Right cardiac atrium (tissue), 5 donors: ENCODE results near the gene KLK2. TPM values are rescaled to one million over a fixed set of nuclear protein-coding genes. Genes with fewer than 3 reads are reported as not detected.
A peak's percentile ranks its signal among the peaks of the same experiment; 100 is the strongest.

Experiments
- ATAC-seq, 2 donors: fragments of 200-7000 bp; cut with Tn5 transposase; one replicate each; pipeline versions ENCODE4 v1.8.0 to v1.9.1; 2020; ENCODE audit warnings: moderate library complexity in 2 of 2, mild to moderate bottlenecking in 1 of 2
- DNase-seq, 3 donors: peaks; one replicate each; pipeline ENCODE4 v3.0.0-alpha.2; 2020
- H3K27ac ChIP-seq: one replicate; pipeline ENCODE4 v1.5.1; 2013; ENCODE audit warnings: mild to moderate bottlenecking, low read length, control low read depth, moderate library complexity
- H3K27me3 ChIP-seq: one replicate; pipeline ENCODE4 v1.6.1; 2013; ENCODE audit not compliant: control insufficient read depth, insufficient read depth
- H3K4me1 ChIP-seq: one replicate; pipeline ENCODE4 v1.6.1; 2013; ENCODE audit warnings: low read length; ENCODE audit not compliant: control insufficient read depth, insufficient read depth
- H3K4me3 ChIP-seq: one replicate; pipeline ENCODE4 v1.5.1; 2013; ENCODE audit warnings: low read length, control low read depth
- H3K9me3 ChIP-seq: one replicate; pipeline ENCODE4 v1.6.1; 2013; ENCODE audit warnings: low read length; ENCODE audit not compliant: control insufficient read depth
- WGBS: extraction: QIAGEN DNeasy Blood & Tissue Kit; methylation state at CpG from one replicate; pipeline ENCODE4 v1.1.7; 2013; 5-methylcytosine and 5-hydroxymethylcytosine counted together
- intact Hi-C, 4 donors: fragments of 100-400 bp; cut with DNase I; formaldehyde crosslinking; loops; one replicate each; pipeline versions ENCODE4 v1.11.0 to v1.14.0; 2022 to 2023
- long read RNA-seq, 4 donors: library from polyadenylated mRNA; unstranded; transcript quantifications; one replicate each; pipeline ENCODE4 v2.0.0, GENCODE V29; 2020 to 2021
- polyA plus RNA-seq: library from polyadenylated mRNA; stranded (reverse); fragments of 200-250 nt; gene quantifications from one replicate; pipeline ENCODE4 v1.2.3, GENCODE V29; 2013
- total RNA-seq, 4 donors: library from RNA; stranded (reverse); fragmentation: NEBNext Ultra II Directional; extraction: Animal tissue kit (Norgen Biotek cat#: 25700); gene quantifications; one replicate each; pipeline ENCODE4 v1.2.1, GENCODE V29; 2021
- donor health status: healthy with polysubstance abuse.
- donor health status: DM: no; HTN: yes; CAD: no.
- donor health status: DM: no; HTN: no; CAD: no.
- donor health status: DM: no; HTN: yes; CAD: no; lungs with severe emphysema.
- donor health status: DM: yes; HTN: yes; CAD: no.

Gene KLK2
- total RNA-seq (not detected), polyA plus RNA-seq (not detected)
- long read RNA-seq, donor 1: 0 reads
- long read RNA-seq, donor 2: 0 reads
- long read RNA-seq, donor 3: 0 reads
- long read RNA-seq, donor 4: 0 reads

GRCh38 chr19:50873056-50873455 lies at the start of gene KLK2:
TSS of gene KLK2 (plus strand) at chr19:50873439. CDS start at chr19:50873474, 35 bp downstream.
- Histone ChIP-seq H3K4me1 (no peaks in the 10 kb centered on the region), H3K9me3 (no peaks in the 10 kb centered on the region), H3K4me3 (no peak within 1 kb of the TSS), H3K27ac (no peak within 1 kb of the TSS), H3K27me3 (peaks cover 4% of the 10 kb centered on the region)
- ATAC-seq: no peak
- WGBS: 70% methylated on average over 3 of the region's 3 CpGs
- intact Hi-C loops: no loop called here
- DNase-seq: no peak

GRCh38 chr19:50826492-50827240 lies 46.6 kb upstream of the KLK2 start:
- no peak overlapping the region for H3K27ac ChIP-seq
- no peaks in the 10 kb centered on the region for H3K9me3 ChIP-seq
- WGBS: 76% methylated on average over 43 of the region's 43 CpGs
- no peaks in the 10 kb centered on the region for H3K4me1 ChIP-seq
- H3K27me3 ChIP-seq: no peaks in the 10 kb centered on the region
- intact Hi-C loops: no loop called here
- no peak for DNase-seq
- no peak for ATAC-seq
- no peak overlapping the region for H3K4me3 ChIP-seq

DNA sequence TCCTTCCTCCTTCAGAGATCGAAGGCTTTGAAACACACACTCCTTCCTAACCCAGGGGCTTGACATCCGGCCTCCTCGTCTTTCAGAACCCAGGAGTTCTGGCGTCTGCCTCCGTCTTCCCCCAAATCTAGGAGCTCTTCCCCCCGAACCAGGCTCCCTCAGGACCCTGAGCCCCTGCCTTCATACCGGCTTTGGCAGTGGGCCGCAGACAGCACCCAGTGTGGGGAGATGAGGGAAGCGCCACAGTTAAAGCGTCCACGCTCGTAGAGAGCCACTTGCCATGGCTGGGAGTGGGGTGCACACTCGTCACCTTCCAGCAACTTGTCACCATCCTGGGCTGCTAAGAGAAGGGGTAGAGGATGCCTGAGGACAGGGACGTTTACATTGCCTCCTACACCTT lies 45.8 kb upstream of the KLK2 start:
- Histone ChIP-seq H3K4me1 (no peaks in the 10 kb centered on the region), H3K4me3 (no peak overlapping the region), H3K9me3 (no peaks in the 10 kb centered on the region), H3K27me3 (no peaks in the 10 kb centered on the region), H3K27ac (no peak overlapping the region)
- WGBS: 71% methylated on average over 14 of the region's 14 CpGs
- intact Hi-C loops: no loop called here
- DNase-seq: no peak
- no peak for ATAC-seq

GRCh38 chr19:50829801-50830200 lies 43.4 kb upstream of the KLK2 start:
- Histone ChIP-seq H3K27ac (no peak overlapping the region), H3K4me1 (no peaks in the 10 kb centered on the region), H3K4me3 (no peak overlapping the region), H3K27me3 (no peaks in the 10 kb centered on the region), H3K9me3 (no peaks in the 10 kb centered on the region)
- 78% methylated on average over 5 of the region's 5 CpGs for WGBS
- ATAC-seq: no peak
- intact Hi-C loops: no loop called here
- no peak for DNase-seq

- DNase-seq: no peak
- Histone ChIP-seq H3K4me1 (no peaks in the 10 kb centered on the region), H3K27me3 (no peaks in the 10 kb centered on the region), H3K27ac (no peak overlapping the region), H3K4me3 (no peak overlapping the region), H3K9me3 (no peaks in the 10 kb centered on the region)
- WGBS: 53% methylated on average over 17 of the region's 17 CpGs
- intact Hi-C loops: no loop called here
- no peak for ATAC-seq
Observed at GRCh38 chr19:50830266-50831025, 42.8 kb upstream of the KLK2 start.

DNA sequence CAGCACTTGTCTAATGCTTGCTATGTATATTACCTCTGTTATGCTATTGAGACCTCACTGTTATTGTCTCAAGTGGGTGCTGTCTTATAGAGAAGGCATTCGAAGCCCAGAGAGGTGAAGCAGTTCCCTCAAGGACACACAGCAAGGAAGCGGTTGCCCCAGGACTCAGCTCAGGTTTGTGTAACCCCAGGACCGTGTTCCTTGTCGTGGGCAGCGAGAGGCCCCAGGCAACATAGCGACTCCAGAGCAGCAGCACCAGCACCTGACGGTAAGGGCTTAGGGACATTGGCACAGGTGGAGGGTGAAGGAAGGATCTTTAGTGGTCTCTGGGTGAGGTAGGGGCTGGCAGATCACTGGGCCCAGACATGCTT lies 42.2 kb upstream of the KLK2 start:
- 74% methylated on average over 7 of the region's 7 CpGs for WGBS
- no peaks in the 10 kb centered on the region for H3K4me1 ChIP-seq
- H3K4me3 ChIP-seq: no peak overlapping the region
- intact Hi-C loops: no loop called here
- no peaks in the 10 kb centered on the region for H3K27me3 ChIP-seq
- ATAC-seq: no peak
- H3K27ac ChIP-seq: no peak overlapping the region
- DNase-seq: no peak
- no peaks in the 10 kb centered on the region for H3K9me3 ChIP-seq

DNA sequence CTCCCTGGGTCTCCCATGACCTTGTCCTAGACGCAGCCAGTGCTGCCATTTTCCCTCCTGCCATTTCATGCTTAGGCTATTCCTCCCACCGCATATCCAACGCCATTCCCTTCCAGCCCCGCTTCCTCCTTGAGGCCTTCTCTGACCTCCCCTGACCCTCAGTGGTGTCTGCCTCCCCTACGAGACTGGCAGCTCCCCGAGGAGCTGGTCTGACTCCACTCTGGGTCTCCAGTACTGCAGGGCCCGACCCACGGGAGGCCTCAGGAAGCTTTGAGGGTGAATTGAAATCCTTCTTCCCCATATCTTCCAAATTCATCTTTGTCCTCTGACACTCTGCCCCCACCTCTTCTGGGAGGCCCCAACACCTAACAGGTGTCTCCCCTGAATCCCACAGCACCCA lies 40.6 kb upstream of the KLK2 start:
- Histone ChIP-seq H3K27ac (no peak overlapping the region), H3K4me3 (no peak overlapping the region), H3K9me3 (no peaks in the 10 kb centered on the region), H3K4me1 (no peaks in the 10 kb centered on the region), H3K27me3 (no peaks in the 10 kb centered on the region)
- ATAC-seq (no peak), DNase-seq (no peak)
- WGBS: 83% methylated on average over 8 of the region's 8 CpGs
- intact Hi-C loops: no loop called here

- intact Hi-C loops: no loop called here
- ATAC-seq: no peak
- no peaks in the 10 kb centered on the region for H3K27me3 ChIP-seq
Observed at GRCh38 chr19:50833117-50833801, 40.0 kb upstream of the KLK2 start, which contains the start of gene KLK15. TSS of gene KLK15 (minus strand) at chr19:50833574. CDS start at chr19:50831492, 2,082 bp downstream.

GRCh38 chr19:50833802-50834167 lies 39.5 kb upstream of the KLK2 start:
- intact Hi-C loops: no loop called here
- no peak overlapping the region for H3K4me3 ChIP-seq
- no peaks in the 10 kb centered on the region for H3K27me3 ChIP-seq
- WGBS: 95% methylated on average over 6 of the region's 6 CpGs
- ATAC-seq (no peak), DNase-seq (no peak)
- H3K27ac ChIP-seq: no peak overlapping the region
- H3K9me3 ChIP-seq: no peaks in the 10 kb centered on the region
- H3K4me1 ChIP-seq: no peaks in the 10 kb centered on the region

More at GRCh38 chr19:50833117-50833801, 40.0 kb upstream of the KLK2 start, which contains the start of gene KLK15:
- no peak within 1 kb of the TSS for H3K27ac ChIP-seq
- no peak for DNase-seq
- 68% methylated on average over 8 of the region's 8 CpGs for WGBS
- H3K9me3 ChIP-seq: no peaks in the 10 kb centered on the region
- no peak within 1 kb of the TSS for H3K4me3 ChIP-seq
- H3K4me1 ChIP-seq: no peaks in the 10 kb centered on the region

GRCh38 chr19:50835103-50835784 lies 38.0 kb upstream of the KLK2 start:
- Histone ChIP-seq H3K27ac (no peak overlapping the region), H3K27me3 (no peaks in the 10 kb centered on the region), H3K4me1 (no peaks in the 10 kb centered on the region), H3K4me3 (peak overlapping the region; percentile 52), H3K9me3 (no peaks in the 10 kb centered on the region)
- intact Hi-C loops: no loop called here
- no peak for ATAC-seq
- no peak for DNase-seq
- WGBS: 34% methylated on average over 13 of the region's 13 CpGs
